ENCODE data around the gene FBXO21. TPM values are rescaled to one million over a fixed set of nuclear protein-coding genes. Genes with fewer than 3 reads are reported as not detected.

Gene FBXO21
- total and polyA plus RNA-seq, 2 of the 13 experiments (the other 11 are each of a cell fraction or from before 2014, with no cell fraction given): 15.6 to 32.5 TPM

GRCh38 chr12:117182866-117183265 is 7.4 kb downstream of the FBXO21 start (continued):
- TF ChIP-seq ATF4 (CRISPR knock-in tag; IDR thresholded peaks at IDR 0.05) (no peak), ZNF572 (CRISPR knock-in tag; IDR thresholded peaks at IDR 0.05) (no peak), UBTF (CRISPR knock-in tag; IDR thresholded peaks at IDR 0.05) (no peak), MAX (IDR thresholded peaks at IDR 0.05) (no peak), PRMT3 (CRISPR knock-in tag; IDR thresholded peaks at IDR 0.05; ENCODE audit: borderline replicate concordance, low read depth) (no peak), JUND (CRISPR knock-in tag; IDR thresholded peaks at IDR 0.05) (no peak), PLRG1 (conservative IDR thresholded peaks at IDR 0.05) (no peak), SALL1 (CRISPR knock-in tag; IDR thresholded peaks at IDR 0.05) (peak; percentile 60), ZNF777 (CRISPR knock-in tag; IDR thresholded peaks at IDR 0.05) (no peak), RXRA (CRISPR knock-in tag; IDR thresholded peaks at IDR 0.05) (no peak), SRSF9 (IDR thresholded peaks at IDR 0.05; ENCODE audit: borderline replicate concordance, insufficient read depth, low read depth, low read length, poor library complexity, severe bottlenecking) (no peak), GATAD2A (CRISPR knock-in tag; IDR thresholded peaks at IDR 0.05) (peak; percentile 32; the same call in 1 of the 2 replicates), CCDC6 (CRISPR knock-in tag; IDR thresholded peaks at IDR 0.05) (no peak), TBX2 (CRISPR knock-in tag; IDR thresholded peaks at IDR 0.05; ENCODE audit: borderline replicate concordance) (no peak), ZNF770 (CRISPR knock-in tag; IDR thresholded peaks at IDR 0.05) (peak; percentile 96), DMTF1 (CRISPR knock-in tag; IDR thresholded peaks at IDR 0.05) (no peak), MYPOP (CRISPR knock-in tag; IDR thresholded peaks at IDR 0.05) (no peak), SOX6 (IDR thresholded peaks at IDR 0.05) (no peak), SOX6 (CRISPR knock-in tag; IDR thresholded peaks at IDR 0.05) (peak; percentile 18; the same call in 1 of the 2 replicates), TEAD3 (CRISPR knock-in tag; optimal IDR thresholded peaks at IDR 0.05; ENCODE audit: borderline replicate concordance) (peak; percentile 75), YEATS4 (CRISPR knock-in tag; IDR thresholded peaks at IDR 0.05; ENCODE audit: borderline replicate concordance) (no peak), CEBPG (CRISPR knock-in tag; IDR thresholded peaks at IDR 0.05) (peak; percentile 86)

Data from HepG2 (cell line).